Natural killer cell (primary cell): ENCODE results near the gene TOPAZ1. TPM values are rescaled to one million over a fixed set of nuclear protein-coding genes. Genes with fewer than 3 reads are reported as not detected.

Source experiments
- ATAC-seq, 3 donors: fragments of 150-1000 bp in 2 of 3; fragments of 200-7000 bp in 1 of 3; cut with Tn5 transposase; 1 replicate in 1 of 3; 2 replicates in 2 of 3; pipeline ENCODE4 v1.10.0; 2021; ENCODE audit warnings: mild to moderate bottlenecking in 2 of 3, moderate library complexity in 2 of 3
- DNase-seq, 2 donors: peaks; one replicate each; pipeline versions ENCODE4 v3.0.0 to v3.0.0-alpha.2; 2013 to 2021; ENCODE audit warnings: mixed read lengths in 1 of 2
- H3K27ac ChIP-seq: one replicate; pipeline ENCODE4 v1.5.1; 2013; ENCODE audit warnings: mild to moderate bottlenecking, low read length
- H3K27me3 ChIP-seq: one replicate; pipeline ENCODE4 v1.6.1; 2013; ENCODE audit warnings: low read length; ENCODE audit not compliant: control insufficient read depth, insufficient read depth
- H3K36me3 ChIP-seq: one replicate; pipeline ENCODE4 v1.6.1; 2013; ENCODE audit warnings: low read length; ENCODE audit not compliant: control insufficient read depth, insufficient read depth
- H3K4me1 ChIP-seq: one replicate; pipeline ENCODE4 v1.6.1; 2013; ENCODE audit warnings: low read length; ENCODE audit not compliant: control insufficient read depth, insufficient read depth
- H3K4me3 ChIP-seq: one replicate; pipeline ENCODE4 v1.5.1; 2013; ENCODE audit warnings: low read length
- H3K9me3 ChIP-seq: one replicate; pipeline ENCODE4 v1.6.1; 2013; ENCODE audit warnings: low read length; ENCODE audit not compliant: control insufficient read depth, insufficient read depth
- H3K27ac Mint-ChIP-seq, 2 donors: one replicate each; pipeline ENCODE4 v1.8.0; 2022; ENCODE audit warnings: mild to moderate bottlenecking in 2 of 2, mixed read lengths in 2 of 2, moderate library complexity in 1 of 2
- H3K27me3 Mint-ChIP-seq, 2 donors: one replicate each; pipeline ENCODE4 v1.8.0; 2022; ENCODE audit warnings: low read depth in 2 of 2, mixed read lengths in 2 of 2
- H3K36me3 Mint-ChIP-seq: one replicate; pipeline ENCODE4 v1.8.0; 2022; ENCODE audit warnings: mixed read lengths
- H3K4me1 Mint-ChIP-seq, 2 donors: one replicate each; pipeline ENCODE4 v1.8.0; 2022; ENCODE audit warnings: mixed read lengths in 2 of 2
- H3K4me3 Mint-ChIP-seq: one replicate; pipeline ENCODE4 v1.8.0; 2022; ENCODE audit warnings: mild to moderate bottlenecking, moderate library complexity, mixed read lengths
- H3K9me3 Mint-ChIP-seq, 2 donors: one replicate each; pipeline ENCODE4 v1.8.0; 2022; ENCODE audit warnings: mixed read lengths in 2 of 2
- WGBS: methylation state at CpG from one replicate; pipeline ENCODE4 v1.1.7; 2013; ENCODE audit warnings: missing lambda C conversion rate; ENCODE audit not compliant: insufficient coverage; 5-methylcytosine and 5-hydroxymethylcytosine counted together
- intact Hi-C: fragments of 100-400 bp; cut with micrococcal nuclease; formaldehyde crosslinking; loops from one replicate; pipeline ENCODE4 v1.14.2; 2022
- total RNA-seq, 4 donors: library from RNA; stranded (reverse); fragments of 120-200 nt in 1 of 4; gene quantifications; one replicate each; pipeline versions ENCODE4 v1.2.3 to v1.2.4, GENCODE V29; 2013 to 2022
- TF ChIP-seq, protein P1 (sequence below): fragments of 200-600 bp; IDR thresholded peaks from one replicate; pipeline ENCODE4 v1.8.0; 2022; ENCODE audit warnings: antibody characterized with exemption

The TOPAZ1 gene
- total RNA-seq, 3 donors from 2014 or later (not counting 1 experiment from before 2014, with no cell fraction given), result not detected

DNA sequence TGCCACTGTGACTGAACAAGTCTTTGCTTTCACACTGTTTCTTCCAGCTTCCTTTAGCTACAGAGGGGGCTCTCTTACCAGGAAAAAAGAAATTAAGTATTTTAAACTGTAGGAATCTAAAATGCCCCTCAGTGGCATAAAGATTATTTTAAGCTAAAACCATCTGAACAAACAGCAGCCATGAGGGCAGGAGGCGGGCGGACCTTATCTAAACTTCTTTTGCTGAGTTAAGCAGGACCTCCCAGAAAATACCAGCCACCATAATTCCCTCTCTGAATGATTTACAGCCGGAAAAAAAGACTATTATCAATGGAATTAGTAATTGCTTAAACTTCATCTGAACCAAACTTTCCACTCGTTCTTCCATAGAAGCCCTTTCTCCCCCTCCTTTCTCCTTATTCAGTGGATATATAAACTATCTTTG, 5.2 kb upstream of the TOPAZ1 start:
- Histone ChIP-seq H3K27ac (no peak overlapping the region), H3K36me3 (no peaks in the 10 kb centered on the region), H3K9me3 (no peaks in the 10 kb centered on the region), H3K4me1 (peaks cover 3% of the 10 kb centered on the region), H3K27me3 (no peaks in the 10 kb centered on the region), H3K4me3 (no peak overlapping the region)
- Mint-ChIP-seq H3K36me3 (no peaks in the 10 kb centered on the region), H3K9me3 (no peaks in the 10 kb centered on the region), H3K4me3 (no peak overlapping the region), H3K27me3 (peaks cover 7 to 19% of the 10 kb centered on the region in 2 donors), H3K4me1 (peaks cover 13 to 16% of the 10 kb centered on the region in 2 donors), H3K27ac (no peak overlapping the region)
- ATAC-seq, result no peak
- 81% methylated on average over 4 of the region's 4 CpGs for WGBS
- TF ChIP-seq, protein P1, sequence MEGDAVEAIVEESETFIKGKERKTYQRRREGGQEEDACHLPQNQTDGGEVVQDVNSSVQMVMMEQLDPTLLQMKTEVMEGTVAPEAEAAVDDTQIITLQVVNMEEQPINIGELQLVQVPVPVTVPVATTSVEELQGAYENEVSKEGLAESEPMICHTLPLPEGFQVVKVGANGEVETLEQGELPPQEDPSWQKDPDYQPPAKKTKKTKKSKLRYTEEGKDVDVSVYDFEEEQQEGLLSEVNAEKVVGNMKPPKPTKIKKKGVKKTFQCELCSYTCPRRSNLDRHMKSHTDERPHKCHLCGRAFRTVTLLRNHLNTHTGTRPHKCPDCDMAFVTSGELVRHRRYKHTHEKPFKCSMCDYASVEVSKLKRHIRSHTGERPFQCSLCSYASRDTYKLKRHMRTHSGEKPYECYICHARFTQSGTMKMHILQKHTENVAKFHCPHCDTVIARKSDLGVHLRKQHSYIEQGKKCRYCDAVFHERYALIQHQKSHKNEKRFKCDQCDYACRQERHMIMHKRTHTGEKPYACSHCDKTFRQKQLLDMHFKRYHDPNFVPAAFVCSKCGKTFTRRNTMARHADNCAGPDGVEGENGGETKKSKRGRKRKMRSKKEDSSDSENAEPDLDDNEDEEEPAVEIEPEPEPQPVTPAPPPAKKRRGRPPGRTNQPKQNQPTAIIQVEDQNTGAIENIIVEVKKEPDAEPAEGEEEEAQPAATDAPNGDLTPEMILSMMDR, result no peak
- DNase-seq, result no peak
- intact Hi-C loops, result loop anchor here (2.0 kb wide), 1 partner anchor 692 kb away; no protein-coding TSS in a partner anchor

DNA sequence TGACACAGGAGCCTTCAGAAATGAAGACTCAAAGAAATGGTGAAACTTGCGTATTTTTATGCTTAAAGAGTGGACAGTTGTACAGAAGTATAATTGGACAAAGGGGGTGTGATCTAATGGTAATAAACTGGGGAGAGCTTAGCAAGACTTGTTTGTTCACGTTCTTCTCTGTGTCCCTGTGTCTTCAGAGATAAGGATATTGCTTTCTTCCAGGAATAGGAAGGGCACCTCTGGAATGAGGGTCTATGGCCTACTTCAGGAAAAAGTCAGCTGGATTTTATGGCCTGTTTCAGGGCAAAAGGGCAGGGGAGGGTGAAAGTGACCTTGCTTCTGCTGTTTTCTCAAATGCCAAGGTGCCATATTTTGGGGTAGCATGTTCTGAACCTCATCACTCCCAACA, 4.5 kb upstream of the TOPAZ1 start:
- intact Hi-C loops, result loop anchor here (2.0 kb wide), 1 partner anchor 692 kb away; no protein-coding TSS in a partner anchor
- no peak overlapping the region for H3K27ac Mint-ChIP-seq
- ATAC-seq (no peak), DNase-seq (no peak)
- Histone ChIP-seq H3K27me3 (no peaks in the 10 kb centered on the region), H3K27ac (no peak overlapping the region), H3K9me3 (no peaks in the 10 kb centered on the region), H3K4me3 (no peak overlapping the region), H3K36me3 (no peaks in the 10 kb centered on the region), H3K4me1 (peaks cover 3% of the 10 kb centered on the region)
- peaks cover 13 to 16% of the 10 kb centered on the region in 2 donors for H3K4me1 Mint-ChIP-seq
- no peak overlapping the region for H3K4me3 Mint-ChIP-seq
- no peaks in the 10 kb centered on the region for H3K36me3 Mint-ChIP-seq
- WGBS, result 90% methylated on average over 2 of the region's 2 CpGs
- peaks cover 7 to 19% of the 10 kb centered on the region in 2 donors for H3K27me3 Mint-ChIP-seq
- H3K9me3 Mint-ChIP-seq, result no peaks in the 10 kb centered on the region
- TF ChIP-seq, protein P1, result no peak

DNA sequence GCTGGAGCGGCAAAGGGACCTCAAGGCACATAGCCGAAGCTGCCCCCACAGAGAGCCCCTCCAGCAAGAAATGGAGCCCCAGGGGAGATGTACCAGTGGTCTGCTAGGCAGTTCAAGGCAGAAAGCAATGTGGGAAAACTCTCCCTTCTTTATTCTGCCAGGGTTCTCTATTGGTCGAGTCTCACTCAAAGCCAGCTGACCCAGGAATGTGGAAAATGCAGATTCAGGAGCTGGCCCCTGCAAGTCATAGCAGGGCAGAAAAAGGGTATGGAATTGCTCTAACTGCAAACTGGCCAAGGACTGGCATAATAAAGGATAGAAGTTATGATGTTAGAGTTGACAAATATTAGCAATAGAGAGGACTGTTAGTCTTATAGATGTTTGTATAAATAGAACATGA, 4.0 kb upstream of the TOPAZ1 start:
- Mint-ChIP-seq H3K36me3 (no peaks in the 10 kb centered on the region), H3K4me3 (no peak overlapping the region), H3K27me3 (peaks cover 7 to 22% of the 10 kb centered on the region in 2 donors), H3K4me1 (peaks cover 10 to 12% of the 10 kb centered on the region in 2 donors), H3K27ac (no peak overlapping the region), H3K9me3 (no peaks in the 10 kb centered on the region)
- no peak overlapping the region for H3K4me3 ChIP-seq
- H3K9me3 ChIP-seq, result no peaks in the 10 kb centered on the region
- H3K27ac ChIP-seq, result no peak overlapping the region
- peaks cover 3% of the 10 kb centered on the region for H3K4me1 ChIP-seq
- no peaks in the 10 kb centered on the region for H3K27me3 ChIP-seq
- DNase-seq (no peak), ATAC-seq (no peak)
- TF ChIP-seq, protein P1, result no peak
- whole genome bisulfite sequencing, result 91% methylated on average over 3 of the region's 3 CpGs
- no peaks in the 10 kb centered on the region for H3K36me3 ChIP-seq
- intact Hi-C loops, result loop anchor here (2.0 kb wide), 1 partner anchor 693 kb away; no protein-coding TSS in a partner anchor

DNA sequence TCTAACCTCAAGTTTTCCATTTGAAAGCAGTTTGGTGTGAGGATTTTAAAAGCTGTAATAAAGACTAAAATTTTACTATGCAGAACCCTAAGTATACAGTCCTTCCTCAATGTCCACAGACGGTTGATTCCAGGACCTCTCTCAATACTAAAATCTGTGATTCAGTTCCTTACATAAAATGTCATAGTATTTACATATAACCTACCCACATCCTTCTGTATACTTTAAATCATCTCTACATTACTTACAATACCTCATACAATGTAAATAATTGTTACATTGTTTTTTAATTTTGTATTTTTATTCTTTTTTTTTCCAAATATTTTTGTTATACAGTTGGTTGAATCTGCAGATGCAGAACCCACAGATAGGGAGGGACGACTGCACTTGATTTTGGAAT, 2.8 kb upstream of the TOPAZ1 start:
- H3K4me3 Mint-ChIP-seq, result no peak overlapping the region
- Histone ChIP-seq H3K4me3 (no peak overlapping the region), H3K4me1 (peaks cover 3% of the 10 kb centered on the region), H3K27me3 (peaks cover 2% of the 10 kb centered on the region), H3K9me3 (no peaks in the 10 kb centered on the region), H3K27ac (no peak overlapping the region), H3K36me3 (no peaks in the 10 kb centered on the region)
- 73% methylated on average over 2 of the region's 2 CpGs for WGBS
- no peak overlapping the region for H3K27ac Mint-ChIP-seq
- intact Hi-C loops, result no loop called here
- peaks cover 7 to 33% of the 10 kb centered on the region in 2 donors for H3K27me3 Mint-ChIP-seq
- DNase-seq, result no peak
- TF ChIP-seq, protein P1, result no peak
- H3K4me1 Mint-ChIP-seq, result peaks cover 7% of the 10 kb centered on the region in 2 donors
- no peaks in the 10 kb centered on the region for H3K9me3 Mint-ChIP-seq
- no peak for ATAC-seq
- H3K36me3 Mint-ChIP-seq, result no peaks in the 10 kb centered on the region
